ENCODE data around the gene KLC3. TPM values are rescaled to one million over a fixed set of nuclear protein-coding genes. Genes with fewer than 3 reads are reported as not detected.

The KLC3 gene
- total and polyA plus RNA-seq, 11 donors, result 0.12 to 0.69 (median 0.32) TPM; not detected in 6

- Histone ChIP-seq H3K36me3 (peaks cover 0 to 47% (median 34%) of the 10 kb centered on the region in 9 donors), H3K4me3 (no peak overlapping the region), H3K9me3 (peaks cover 0 to 7% (median 0%) of the 10 kb centered on the region in 12 donors), H3K27ac (no peak overlapping the region), H3K4me1 (peaks cover 0 to 5% (median 0%) of the 10 kb centered on the region in 12 donors), H3K27me3 (no peaks in the 10 kb centered on the region)
- TF ChIP-seq CTCF (IDR thresholded peaks at IDR 0.05) (no peak), POLR2A (IDR thresholded peaks at IDR 0.05) (no peak)
- WGBS, 4 donors, result 71 to 80% (median 76%) methylated on average over 4 of the region's 4 CpGs
- ATAC-seq (peak in 2 of 4 donors; percentile 12 to 16), DNase-seq (no peak)
- intact Hi-C loops (cut with DNase I), result no loop called here
These were observed 36.2 kb upstream of the KLC3 start for GRCh38 chr19:45304141-45304926.

- Histone ChIP-seq H3K4me1 (peaks cover 0 to 8% (median 0%) of the 10 kb centered on the region in 12 donors), H3K9me3 (peaks cover 0 to 7% (median 0%) of the 10 kb centered on the region in 12 donors), H3K36me3 (peaks cover 0 to 51% (median 29%) of the 10 kb centered on the region in 9 donors), H3K27me3 (no peaks in the 10 kb centered on the region), H3K27ac (no peak overlapping the region), H3K4me3 (no peak overlapping the region)
- TF ChIP-seq POLR2A (IDR thresholded peaks at IDR 0.05), result no peak
- TF ChIP-seq CTCF (IDR thresholded peaks at IDR 0.05), result no peak
- intact Hi-C loops (cut with DNase I), result no loop called here
- peak in 2 of 4 donors; percentile 7 to 16 for ATAC-seq
- no peak for DNase-seq
- 59 to 68% (median 60%) methylated on average over 4 of the region's 4 CpGs for WGBS, 4 donors
These were observed 35.5 kb upstream of the KLC3 start for GRCh38 chr19:45305007-45305406.

- intact Hi-C loops (cut with DNase I), result no loop called here
- H3K27me3 ChIP-seq, result no peaks in the 10 kb centered on the region
- TF ChIP-seq POLR2A (IDR thresholded peaks at IDR 0.05) (no peak), CTCF (IDR thresholded peaks at IDR 0.05) (no peak)
- no peak for ATAC-seq
- H3K27ac ChIP-seq, result no peak overlapping the region
- H3K4me3 ChIP-seq, result no peak overlapping the region
- 15 to 26% (median 23%) methylated on average over 5 of the region's 5 CpGs for WGBS, 4 donors
- DNase-seq, result peak in 1 of 5 donors; percentile 26
- H3K9me3 ChIP-seq, result peaks cover 0 to 7% (median 0%) of the 10 kb centered on the region in 12 donors
- H3K36me3 ChIP-seq, result peaks cover 0 to 51% (median 29%) of the 10 kb centered on the region in 9 donors
- peaks cover 0 to 12% (median 0%) of the 10 kb centered on the region in 12 donors for H3K4me1 ChIP-seq
These were observed 35.1 kb upstream of the KLC3 start for GRCh38 chr19:45305421-45305820.

- ATAC-seq, result no peak
These were observed 34.5 kb upstream of the KLC3 start for GRCh38 chr19:45306040-45306439.

More at GRCh38 chr19:45306040-45306439, 34.5 kb upstream of the KLC3 start:
- Histone ChIP-seq H3K9me3 (peaks cover 0 to 7% (median 0%) of the 10 kb centered on the region in 12 donors), H3K4me3 (no peak overlapping the region), H3K4me1 (peaks cover 0 to 13% (median 0%) of the 10 kb centered on the region in 12 donors), H3K36me3 (peaks cover 0 to 54% (median 29%) of the 10 kb centered on the region in 9 donors), H3K27me3 (no peaks in the 10 kb centered on the region), H3K27ac (no peak overlapping the region)
- peak in 1 of 5 donors; percentile 4 for DNase-seq
- 53 to 58% (median 54%) methylated on average over 9 of the region's 9 CpGs for WGBS, 4 donors
- intact Hi-C loops (cut with DNase I), result no loop called here
- TF ChIP-seq CTCF (IDR thresholded peaks at IDR 0.05) (no peak), POLR2A (IDR thresholded peaks at IDR 0.05) (no peak)
